K562 (cell line): ENCODE data around the gene ZMIZ1. TPM values are rescaled to one million over a fixed set of nuclear protein-coding genes. Genes with fewer than 3 reads are reported as not detected.
A peak's percentile ranks its signal among the peaks of the same experiment; 100 is the strongest.

Source experiments
- DMBX1 ChIP-seq: fragments of 250-450 bp; sonication (Bioruptor Pico); IDR thresholded peaks from 2 replicates; pipeline ENCODE4 v1.8.0; 2022; ENCODE audit warnings: inconsistent platforms, mild to moderate bottlenecking, moderate library complexity, borderline replicate concordance
- FOXA1 ChIP-seq: fragments of 450-650 bp; IDR thresholded peaks from 2 replicates; pipeline ENCODE4 v1.6.1; 2016; ENCODE audit warnings: mild to moderate bottlenecking, borderline replicate concordance
- FOXM1 ChIP-seq, 2 experiments: fragments of 450-650 bp in 1 of 2; sonication (generic) in 1 of 2; formaldehyde crosslinking in 1 of 2; IDR thresholded peaks; 2 replicates each; pipeline versions ENCODE4 v1.6.1 to v1.9.0; 2017 to 2022; ENCODE audit warnings: low read depth in 2 of 2, mild to moderate bottlenecking in 2 of 2, missing genetic modification reagents in 1 of 2, moderate library complexity in 1 of 2
- HNRNPL ChIP-seq: fragments of 200-400 bp; formaldehyde crosslinking; IDR thresholded peaks from 2 replicates; pipeline ENCODE4 v1.6.1; 2017; ENCODE audit warnings: low read depth, mild to moderate bottlenecking, low read length
- KHSRP ChIP-seq: fragments of 450-650 bp; IDR thresholded peaks from 2 replicates; pipeline ENCODE4 v1.6.1; 2017
- PHF8 ChIP-seq: fragments of 200-600 bp; sonication (generic); IDR thresholded peaks from 2 replicates; pipeline ENCODE4 v1.6.1; 2012; ENCODE audit warnings: mixed run types, mild to moderate bottlenecking, inconsistent platforms, low read length, moderate library complexity, borderline replicate concordance
- POLR2H ChIP-seq: IDR thresholded peaks from 2 replicates; pipeline ENCODE4 v1.6.1; 2016; ENCODE audit warnings: missing genetic modification characterization, low read depth, mild to moderate bottlenecking, control low read depth, missing compliant biosample characterization, moderate library complexity
- RBM22 ChIP-seq: fragments of 200-400 bp; formaldehyde crosslinking; IDR thresholded peaks from 2 replicates; pipeline ENCODE4 v1.6.1; 2018; ENCODE audit warnings: low read length, low read depth; ENCODE audit not compliant: poor library complexity, severe bottlenecking
- ZNF134 ChIP-seq: fragments of 250-450 bp; sonication (Bioruptor Pico); conservative IDR thresholded peaks from 2 replicates; pipeline ENCODE4 v1.4.0; 2020
- ZNF785 ChIP-seq: fragments of 250-450 bp; sonication (Bioruptor Pico); IDR thresholded peaks from 2 replicates; pipeline ENCODE4 v1.4.0; 2020; ENCODE audit warnings: mild to moderate bottlenecking
- ZNF79 ChIP-seq: fragments of 250-450 bp; sonication (Bioruptor Pico); IDR thresholded peaks from 2 replicates; pipeline ENCODE4 v1.4.0; 2020; ENCODE audit warnings: low read depth, mild to moderate bottlenecking, moderate library complexity
- polyA plus RNA-seq, 8 experiments: library from polyadenylated mRNA; depleted of rRNA in 4 of 8; stranded (reverse) in 5 of 8; unstranded in 3 of 8; fragments of >200 nt; fragmentation: Nextera tagmentation in 2 of 8; fragmentation: Illumina TruSeq in 1 of 8; extraction: Ambion mirVana in 2 of 8; extraction: Trizol in 1 of 8; gene quantifications; 2 replicates each; pipeline versions ENCODE4 v1.2.1 to v1.2.3, GENCODE V29; 2011 to 2014; ENCODE audit warnings: inconsistent platforms in 1 of 8, missing spikeins in 1 of 8
- total RNA-seq, 7 experiments: library from RNA; depleted of rRNA in 6 of 7; stranded (reverse); fragments of >200 nt in 6 of 7; fragmentation: Illumina TruSeq in 2 of 7; extraction: Trizol in 2 of 7; gene quantifications; 2 replicates each; pipeline versions ENCODE4 v1.2.1 to v1.2.3, GENCODE V29; 2011 to 2021; ENCODE audit warnings: low replicate concordance in 1 of 7
- TF ChIP-seq, protein P1 (sequence below): sonication (generic); formaldehyde crosslinking; IDR thresholded peaks from 2 replicates; pipeline ENCODE4 v1.8.0; 2022; ENCODE audit warnings: mild to moderate bottlenecking, missing genetic modification reagents, borderline replicate concordance
- TF ChIP-seq, protein P2 (sequence below): sonication (generic); formaldehyde crosslinking; IDR thresholded peaks from 2 replicates; pipeline ENCODE4 v1.8.0; 2022; ENCODE audit warnings: missing genetic modification reagents, mild to moderate bottlenecking, moderate library complexity, borderline replicate concordance
- TF ChIP-seq, protein P3 (sequence below), 2 experiments: fragments of 450-650 bp; IDR thresholded peaks; 2 replicates each; pipeline ENCODE4 v1.6.1; 2016; ENCODE audit warnings: mild to moderate bottlenecking in 2 of 2, borderline replicate concordance in 1 of 2, low read depth in 1 of 2, moderate library complexity in 1 of 2

The ZMIZ1 gene
- total and polyA plus RNA-seq, 9 of the 15 experiments (the other 6 are each of a cell fraction or from before 2014, with no cell fraction given) = 1.0 to 37.3 (median 4.3) TPM

DNA sequence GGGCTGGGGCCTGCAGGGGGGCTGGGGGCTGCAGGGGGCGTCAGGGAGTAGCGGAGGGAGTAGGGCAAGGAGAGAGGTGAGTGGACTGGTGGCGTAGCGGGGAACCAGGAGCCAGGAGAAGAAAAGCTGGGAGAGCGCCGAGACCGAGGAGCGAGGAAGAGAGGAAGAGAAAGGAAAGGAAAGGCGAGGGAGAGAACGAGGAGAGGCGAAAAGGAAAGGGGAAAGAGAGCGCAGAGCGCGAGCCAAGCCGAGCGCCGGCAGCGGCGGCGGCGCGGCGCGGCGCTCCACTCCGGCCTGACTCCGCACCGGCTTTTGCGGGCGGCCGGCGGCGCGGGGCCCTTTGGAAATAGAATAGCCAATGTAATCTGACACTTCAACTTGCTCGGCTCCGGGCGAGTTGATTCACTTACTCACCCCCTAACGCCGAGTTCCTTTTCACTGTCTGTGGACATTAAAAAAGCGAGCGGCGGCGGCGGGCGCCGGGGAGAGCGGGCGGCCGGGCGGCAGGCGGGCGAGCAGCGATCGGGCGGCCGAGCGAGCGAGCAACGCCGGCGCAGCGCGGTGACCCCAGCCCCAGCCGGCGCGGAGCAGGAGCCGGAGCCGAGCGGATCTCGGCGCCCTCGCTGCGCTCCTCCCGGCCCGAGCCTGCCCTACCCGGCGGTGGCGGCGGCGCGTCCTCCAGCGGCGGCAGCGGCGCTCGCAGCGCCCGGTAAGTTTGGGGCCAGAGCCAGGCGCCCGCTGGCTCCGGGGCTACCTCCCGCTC, at the start of gene ZMIZ1 (continued):
- TF ChIP-seq, protein P1, sequence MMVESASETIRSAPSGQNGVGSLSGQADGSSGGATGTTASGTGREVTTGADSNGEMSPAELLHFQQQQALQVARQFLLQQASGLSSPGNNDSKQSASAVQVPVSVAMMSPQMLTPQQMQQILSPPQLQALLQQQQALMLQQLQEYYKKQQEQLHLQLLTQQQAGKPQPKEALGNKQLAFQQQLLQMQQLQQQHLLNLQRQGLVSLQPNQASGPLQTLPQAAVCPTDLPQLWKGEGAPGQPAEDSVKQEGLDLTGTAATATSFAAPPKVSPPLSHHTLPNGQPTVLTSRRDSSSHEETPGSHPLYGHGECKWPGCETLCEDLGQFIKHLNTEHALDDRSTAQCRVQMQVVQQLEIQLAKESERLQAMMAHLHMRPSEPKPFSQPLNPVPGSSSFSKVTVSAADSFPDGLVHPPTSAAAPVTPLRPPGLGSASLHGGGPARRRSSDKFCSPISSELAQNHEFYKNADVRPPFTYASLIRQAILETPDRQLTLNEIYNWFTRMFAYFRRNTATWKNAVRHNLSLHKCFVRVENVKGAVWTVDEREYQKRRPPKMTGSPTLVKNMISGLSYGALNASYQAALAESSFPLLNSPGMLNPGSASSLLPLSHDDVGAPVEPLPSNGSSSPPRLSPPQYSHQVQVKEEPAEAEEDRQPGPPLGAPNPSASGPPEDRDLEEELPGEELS (CRISPR knock-in tag) = no peak
- no peak for TF ChIP-seq FOXA1
- no peak for TF ChIP-seq ZNF785 (CRISPR knock-in tag)
- TF ChIP-seq RBM22 = peak; percentile 17
- TF ChIP-seq, protein P2, sequence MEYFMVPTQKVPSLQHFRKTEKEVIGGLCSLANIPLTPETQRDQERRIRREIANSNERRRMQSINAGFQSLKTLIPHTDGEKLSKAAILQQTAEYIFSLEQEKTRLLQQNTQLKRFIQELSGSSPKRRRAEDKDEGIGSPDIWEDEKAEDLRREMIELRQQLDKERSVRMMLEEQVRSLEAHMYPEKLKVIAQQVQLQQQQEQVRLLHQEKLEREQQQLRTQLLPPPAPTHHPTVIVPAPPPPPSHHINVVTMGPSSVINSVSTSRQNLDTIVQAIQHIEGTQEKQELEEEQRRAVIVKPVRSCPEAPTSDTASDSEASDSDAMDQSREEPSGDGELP (CRISPR knock-in tag) = no peak
- TF ChIP-seq KHSRP = no peak
- TF ChIP-seq FOXM1 (IDR thresholded peaks at IDR 0.05; ENCODE audit: low read depth) = no peak
- TF ChIP-seq FOXM1 (CRISPR knock-in tag; IDR thresholded peaks at IDR 0.05; ENCODE audit: low read depth) = 0 out of 2 replicates have a peak, but pooled peaks have one; percentile 39
- TF ChIP-seq POLR2H (tag) = no peak
- TF ChIP-seq, protein P3, sequence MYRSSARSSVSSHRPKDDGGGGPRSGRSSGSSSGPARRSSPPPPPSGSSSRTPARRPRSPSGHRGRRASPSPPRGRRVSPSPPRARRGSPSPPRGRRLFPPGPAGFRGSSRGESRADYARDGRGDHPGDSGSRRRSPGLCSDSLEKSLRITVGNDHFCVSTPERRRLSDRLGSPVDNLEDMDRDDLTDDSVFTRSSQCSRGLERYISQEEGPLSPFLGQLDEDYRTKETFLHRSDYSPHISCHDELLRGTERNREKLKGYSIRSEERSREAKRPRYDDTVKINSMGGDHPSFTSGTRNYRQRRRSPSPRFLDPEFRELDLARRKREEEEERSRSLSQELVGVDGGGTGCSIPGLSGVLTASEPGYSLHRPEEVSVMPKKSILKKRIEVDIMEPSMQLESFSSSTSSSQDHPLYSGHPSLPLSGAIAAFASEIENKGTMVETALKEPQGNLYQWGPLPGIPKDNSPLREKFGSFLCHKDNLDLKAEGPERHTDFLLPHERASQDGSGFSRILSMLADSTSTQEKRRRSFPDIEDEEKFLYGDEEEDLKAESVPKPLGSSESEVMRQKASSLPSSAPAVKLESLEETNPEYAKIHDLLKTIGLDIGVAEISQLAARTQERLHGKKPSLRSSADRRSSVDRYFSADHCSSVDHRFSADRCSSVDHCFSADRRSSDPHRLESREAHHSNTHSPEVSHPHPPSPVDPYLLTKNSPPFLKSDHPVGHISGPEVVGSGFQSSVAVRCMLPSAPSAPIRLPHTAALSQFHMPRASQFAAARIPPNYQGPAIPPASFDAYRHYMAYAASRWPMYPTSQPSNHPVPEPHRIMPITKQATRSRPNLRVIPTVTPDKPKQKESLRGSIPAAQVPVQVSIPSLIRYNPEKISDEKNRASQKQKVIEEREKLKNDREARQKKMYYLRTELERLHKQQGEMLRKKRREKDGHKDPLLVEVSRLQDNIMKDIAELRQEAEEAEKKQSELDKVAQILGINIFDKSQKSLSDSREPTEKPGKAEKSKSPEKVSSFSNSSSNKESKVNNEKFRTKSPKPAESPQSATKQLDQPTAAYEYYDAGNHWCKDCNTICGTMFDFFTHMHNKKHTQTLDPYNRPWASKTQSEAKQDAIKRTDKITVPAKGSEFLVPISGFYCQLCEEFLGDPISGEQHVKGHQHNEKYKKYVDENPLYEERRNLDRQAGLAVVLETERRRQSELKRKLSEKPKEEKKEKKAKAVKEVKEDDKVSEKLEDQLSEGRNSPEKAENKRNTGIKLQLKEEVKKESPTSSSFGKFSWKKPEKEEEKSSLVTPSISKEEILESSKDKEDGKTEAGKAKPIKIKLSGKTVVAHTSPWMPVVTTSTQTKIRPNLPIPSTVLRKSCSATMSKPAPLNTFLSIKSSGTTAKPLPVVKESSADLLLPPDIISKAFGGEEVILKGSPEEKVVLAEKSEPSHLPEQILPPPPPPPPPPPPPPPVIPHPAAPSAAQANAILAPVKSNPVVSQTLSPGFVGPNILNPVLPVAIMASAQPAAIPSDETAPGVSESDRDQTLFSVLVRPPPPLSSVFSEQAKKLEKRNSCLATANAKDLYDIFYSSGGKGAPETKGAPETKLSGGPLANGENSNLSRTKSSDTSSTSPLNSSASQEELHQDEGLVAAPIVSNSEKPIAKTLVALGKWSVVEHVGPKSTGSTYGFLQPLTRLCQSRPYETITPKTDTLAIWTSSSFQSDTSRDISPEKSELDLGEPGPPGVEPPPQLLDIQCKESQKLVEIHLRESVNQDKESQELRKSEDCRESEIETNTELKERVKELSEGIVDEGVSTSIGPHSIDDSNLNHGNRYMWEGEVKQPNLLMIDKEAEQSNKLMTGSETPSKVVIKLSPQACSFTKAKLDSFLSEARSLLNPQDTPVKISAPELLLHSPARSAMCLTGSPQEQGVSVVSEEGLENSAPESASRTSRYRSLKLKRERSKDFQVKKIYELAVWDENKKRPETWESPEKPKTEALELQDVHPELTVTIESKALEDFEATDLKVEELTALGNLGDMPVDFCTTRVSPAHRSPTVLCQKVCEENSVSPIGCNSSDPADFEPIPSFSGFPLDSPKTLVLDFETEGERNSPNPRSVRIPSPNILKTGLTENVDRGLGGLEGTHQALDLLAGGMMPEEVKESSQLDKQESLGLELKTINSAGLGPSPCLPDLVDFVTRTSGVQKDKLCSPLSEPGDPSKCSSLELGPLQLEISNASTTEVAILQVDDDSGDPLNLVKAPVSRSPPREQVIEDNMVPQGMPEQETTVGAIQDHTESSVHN (IDR thresholded peaks at IDR 0.05; ENCODE audit: borderline replicate concordance in 1 of 2, low read depth in 1 of 2) = no peak
- 0 out of 2 replicates have a peak, but pooled peaks have one; percentile 18 for TF ChIP-seq HNRNPL
- TF ChIP-seq ZNF79 (CRISPR knock-in tag) = no peak
- peak; percentile 53; the same call in 1 of the 2 replicates for TF ChIP-seq DMBX1 (CRISPR knock-in tag)
- TF ChIP-seq PHF8 = peak; percentile 50; the same call in 1 of the 2 replicates
- TF ChIP-seq ZNF134 = no peak
